SK-N-SH (cell line): Measurements from ENCODE around the gene TGM4. TPM values are rescaled to one million over a fixed set of nuclear protein-coding genes. Genes with fewer than 3 reads are reported as not detected.
A peak's percentile ranks its signal among the peaks of the same experiment; 100 is the strongest.

ENCODE experiments used
- CTCF ChIA-PET: fragments of 300-600, 350-600 bp; formaldehyde crosslinking; extraction: SDS; loops from one replicate; lab custom pipeline; 2021; lab: Yijun Ruan, JAX
- POLR2A ChIA-PET: fragments of 350-600 bp; sonication (Branson Sonifier 250); formaldehyde crosslinking; extraction: SDS; loops from one replicate; lab custom pipeline; 2020; ENCODE audit warnings: antibody characterized with exemption, inconsistent platforms; lab: Yijun Ruan, JAX
- DNase-seq: peaks from one replicate; pipeline ENCODE4 v3.0.0; 2012
- H2AFZ ChIP-seq: fragments of 200-600 bp; sonication (generic); 2 replicates; pipeline ENCODE4 v1.8.1; 2016; ENCODE audit warnings: antibody characterized with exemption, mild to moderate bottlenecking, low read depth
- H3F3A ChIP-seq: fragments of 200-600 bp; sonication (generic); replicated peaks from 2 replicates; pipeline ENCODE3; 2016; ENCODE audit warnings: antibody characterized with exemption, mild to moderate bottlenecking; ENCODE audit not compliant: insufficient read depth
- H3K27ac ChIP-seq, 2 experiments: fragments of 200-500 bp in 1 of 2; fragments of 200-600 bp in 1 of 2; sonication (Bioruptor generic) in 1 of 2; sonication (generic), shearing (Covaris generic) in 1 of 2; 2 replicates each; pipeline versions ENCODE4 v1.5.1 to v1.6.1; 2014 to 2016; ENCODE audit warnings: low read depth in 2 of 2, inconsistent platforms in 1 of 2, low read length in 1 of 2, mild to moderate bottlenecking in 1 of 2, mixed read lengths in 1 of 2
- H3K27me3 ChIP-seq: fragments of 200-600 bp; sonication (generic), shearing (Covaris generic); 2 replicates; pipeline ENCODE4 v1.6.1; 2016; ENCODE audit warnings: mixed run types; ENCODE audit not compliant: insufficient read depth
- H3K36me3 ChIP-seq, 2 experiments: fragments of 200-500 bp in 1 of 2; fragments of 200-600 bp in 1 of 2; sonication (Bioruptor generic) in 1 of 2; sonication (generic) in 1 of 2; replicated peaks in 1 of 2; 2 replicates each; pipeline versions ENCODE3 to v1.5.1; 2014 to 2016; ENCODE audit warnings: low read length in 1 of 2, mild to moderate bottlenecking in 1 of 2; ENCODE audit not compliant: insufficient read depth in 2 of 2, control insufficient read depth in 1 of 2
- H3K4me1 ChIP-seq, 2 experiments: fragments of 200-500 bp in 1 of 2; fragments of 200-600 bp in 1 of 2; sonication (Bioruptor generic) in 1 of 2; sonication (generic), shearing (Covaris generic) in 1 of 2; 2 replicates each; pipeline versions ENCODE4 v1.5.1 to v1.6.1; 2014 to 2016; ENCODE audit warnings: low read depth in 1 of 2, low read length in 1 of 2, mixed run types in 1 of 2; ENCODE audit not compliant: insufficient read depth in 2 of 2, control insufficient read depth in 1 of 2
- H3K4me2 ChIP-seq: fragments of 200-600 bp; sonication (generic), shearing (Covaris generic); 2 replicates; pipeline ENCODE4 v1.6.1; 2017; ENCODE audit warnings: mixed run types
- H3K4me3 ChIP-seq, 2 experiments: fragments of 200-500 bp in 1 of 2; fragments of 200-600 bp in 1 of 2; sonication (Bioruptor generic) in 1 of 2; sonication (generic), shearing (Covaris generic) in 1 of 2; 2 replicates each; pipeline versions ENCODE4 v1.5.1 to v1.8.1; 2014 to 2016; ENCODE audit warnings: low read depth in 2 of 2, inconsistent platforms in 1 of 2, low read length in 1 of 2, mild to moderate bottlenecking in 1 of 2, mixed read lengths in 1 of 2, moderate library complexity in 1 of 2
- H3K79me2 ChIP-seq: fragments of 200-600 bp; sonication (generic); 2 replicates; pipeline ENCODE4 v1.8.1; 2017; ENCODE audit warnings: mild to moderate bottlenecking; ENCODE audit not compliant: insufficient read depth
- H3K9ac ChIP-seq: fragments of 200-600 bp; sonication (generic); 2 replicates; pipeline ENCODE4 v1.6.1; 2017; ENCODE audit warnings: mixed run types
- H3K9me2 ChIP-seq: fragments of 200-600 bp; sonication (generic); 2 replicates; pipeline ENCODE4 v1.6.1; 2017; ENCODE audit warnings: mixed run types
- H3K9me3 ChIP-seq: fragments of 200-600 bp; sonication (generic); 2 replicates; pipeline ENCODE4 v1.6.1; 2017; ENCODE audit warnings: mixed run types, mild to moderate bottlenecking, moderate library complexity
- H4K20me1 ChIP-seq: fragments of 200-600 bp; sonication (generic); 2 replicates; pipeline ENCODE4 v1.6.1; 2017; ENCODE audit warnings: mild to moderate bottlenecking, mixed run types; ENCODE audit not compliant: insufficient read depth
- CHD2 ChIP-seq: fragments of 150-350 bp; IDR thresholded peaks from 2 replicates; pipeline ENCODE4 v1.6.1; 2018; ENCODE audit warnings: low read length; ENCODE audit not compliant: partially characterized antibody
- ELF1 ChIP-seq: IDR thresholded peaks from 2 replicates; pipeline ENCODE4 v1.4.0; 2012
- EP300 ChIP-seq, 2 experiments: IDR thresholded peaks; 2 replicates each; pipeline versions ENCODE4 v1.4.0 to v1.6.1; 2012; ENCODE audit warnings: borderline replicate concordance in 1 of 2, low read depth in 1 of 2, low read length in 1 of 2
- EZH2phosphoT487 ChIP-seq: fragments of 200-600 bp; sonication (generic); IDR thresholded peaks from 2 replicates; pipeline ENCODE4 v1.6.1; 2017; ENCODE audit warnings: low read depth, mixed run types, mild to moderate bottlenecking, antibody characterized with exemption, moderate library complexity, borderline replicate concordance
- GATA2 ChIP-seq: sonication (generic); formaldehyde crosslinking; IDR thresholded peaks from 2 replicates; pipeline ENCODE4 v1.5.0; 2020; ENCODE audit warnings: mild to moderate bottlenecking, missing genetic modification reagents
- MXI1 ChIP-seq: IDR thresholded peaks from 2 replicates; pipeline ENCODE4 v1.6.1; 2012; ENCODE audit warnings: mild to moderate bottlenecking, low read depth, low read length, improper control_type of control experiment
- PBX3 ChIP-seq: IDR thresholded peaks from 2 replicates; pipeline ENCODE4; 2012
- RCOR1 ChIP-seq: fragments of 150-350 bp; IDR thresholded peaks from 2 replicates; pipeline ENCODE4 v1.6.1; 2017; ENCODE audit warnings: antibody characterized with exemption, low read length
- REST ChIP-seq: IDR thresholded peaks from 2 replicates; pipeline ENCODE4 v1.6.1; 2012; ENCODE audit warnings: mild to moderate bottlenecking, low read depth, low read length, moderate library complexity
- RXRA ChIP-seq: IDR thresholded peaks from 2 replicates; pipeline ENCODE4 v1.4.0; 2012; ENCODE audit warnings: low read depth, mild to moderate bottlenecking, borderline replicate concordance
- SMC3 ChIP-seq: IDR thresholded peaks from 2 replicates; pipeline ENCODE4 v1.6.1; 2012; ENCODE audit warnings: low read depth, low read length, improper control_type of control experiment
- TCF12 ChIP-seq: IDR thresholded peaks from 2 replicates; pipeline ENCODE4 v1.4.0; 2012
- TEAD4 ChIP-seq: IDR thresholded peaks from 2 replicates; pipeline ENCODE4 v1.4.0; 2012; ENCODE audit warnings: mild to moderate bottlenecking, borderline replicate concordance; ENCODE audit not compliant: insufficient read depth
- USF1 ChIP-seq: IDR thresholded peaks from 2 replicates; pipeline ENCODE4 v1.4.0; 2012; ENCODE audit warnings: low read depth, borderline replicate concordance
- USF2 ChIP-seq: fragments of 150-350 bp; IDR thresholded peaks from 2 replicates; pipeline ENCODE4 v1.6.1; 2017; ENCODE audit warnings: antibody characterized with exemption, low read length, low read depth, borderline replicate concordance
- WGBS: methylation state at CpG from one replicate; pipeline ENCODE4 v1.1.6; 2017; ENCODE audit warnings: low lambda C conversion rate; 5-methylcytosine and 5-hydroxymethylcytosine counted together
- polyA plus RNA-seq, 3 experiments: library from polyadenylated mRNA; depleted of rRNA; stranded (reverse); fragments of >200 nt; gene quantifications; 2 replicates each; pipeline ENCODE4 v1.2.3, GENCODE V29; 2012
- TF ChIP-seq, protein P1 (sequence below): IDR thresholded peaks from 2 replicates; pipeline ENCODE4 v1.4.0; 2012; ENCODE audit warnings: low read depth
- TF ChIP-seq, protein P2 (sequence below): fragments of 150-350 bp; IDR thresholded peaks from 2 replicates; pipeline ENCODE4 v1.6.1; 2016; ENCODE audit warnings: mild to moderate bottlenecking, low read depth, low read length

Gene TGM4
- polyA plus RNA-seq, 1 of the 3 experiments (the other 2 are of a cell fraction): 0.12 TPM

- Histone ChIP-seq H3K4me3 (no peak overlapping the region), H3K4me1 (peaks cover 0 to 7% of the 10 kb centered on the region in 2 experiments; a peak in 1 of 4 replicates), H3K79me2 (no peaks in the 10 kb centered on the region), H3K36me3 (peaks cover 0 to 9% of the 10 kb centered on the region in 2 experiments), H3K9me3 (no peaks in the 10 kb centered on the region), H3F3A (no peaks in the 10 kb centered on the region), H3K4me2 (no peak overlapping the region), H2AFZ (no peak overlapping the region), H4K20me1 (no peaks in the 10 kb centered on the region), H3K27ac (no peak overlapping the region), H3K9me2 (no peaks in the 10 kb centered on the region), H3K9ac (no peak overlapping the region), H3K27me3 (no peaks in the 10 kb centered on the region)
- 97% methylated on average over 8 of the region's 8 CpGs for WGBS
- CTCF ChIA-PET: interaction anchor here (1.4 to 4.2 kb wide), 4 partner anchors 11 to 91 kb away, joined by 5 to 50 read pairs (median 12); partner anchors contain the start of genes EXOSC7 and ZDHHC3
- DNase-seq: peak; percentile 35
- no peak for TF ChIP-seq EZH2phosphoT487
- no peak for TF ChIP-seq SMC3
- TF ChIP-seq GATA2 (CRISPR knock-in tag): no peak
- no peak for TF ChIP-seq CHD2
- TF ChIP-seq, protein P1, sequence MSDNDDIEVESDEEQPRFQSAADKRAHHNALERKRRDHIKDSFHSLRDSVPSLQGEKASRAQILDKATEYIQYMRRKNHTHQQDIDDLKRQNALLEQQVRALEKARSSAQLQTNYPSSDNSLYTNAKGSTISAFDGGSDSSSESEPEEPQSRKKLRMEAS: no peak
- TF ChIP-seq, protein P2, sequence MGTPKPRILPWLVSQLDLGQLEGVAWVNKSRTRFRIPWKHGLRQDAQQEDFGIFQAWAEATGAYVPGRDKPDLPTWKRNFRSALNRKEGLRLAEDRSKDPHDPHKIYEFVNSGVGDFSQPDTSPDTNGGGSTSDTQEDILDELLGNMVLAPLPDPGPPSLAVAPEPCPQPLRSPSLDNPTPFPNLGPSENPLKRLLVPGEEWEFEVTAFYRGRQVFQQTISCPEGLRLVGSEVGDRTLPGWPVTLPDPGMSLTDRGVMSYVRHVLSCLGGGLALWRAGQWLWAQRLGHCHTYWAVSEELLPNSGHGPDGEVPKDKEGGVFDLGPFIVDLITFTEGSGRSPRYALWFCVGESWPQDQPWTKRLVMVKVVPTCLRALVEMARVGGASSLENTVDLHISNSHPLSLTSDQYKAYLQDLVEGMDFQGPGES: no peak
- TF ChIP-seq USF2: no peak
- no peak for TF ChIP-seq EP300 (IDR thresholded peaks at IDR 0.05; ENCODE audit: borderline replicate concordance in 1 of 2, low read depth in 1 of 2, low read length in 1 of 2)
- TF ChIP-seq RCOR1: no peak
- no peak for TF ChIP-seq USF1
- TF ChIP-seq RXRA: no peak
- no peak for TF ChIP-seq TEAD4
- no peak for TF ChIP-seq REST
- no peak for TF ChIP-seq PBX3
- no peak for TF ChIP-seq ELF1
- TF ChIP-seq MXI1: no peak
- no peak for TF ChIP-seq TCF12
- POLR2A ChIA-PET: no interaction called here
These were observed 41.5 kb downstream of the TGM4 start for GRCh38 chr3:44915702-44916438.
